Sigmoid colon (tissue), 3 donors: ENCODE measurements around the gene DAGLB.

ENCODE experiments used
- CTCF ChIP-seq, 4 experiments: fragments of 450-650 bp in 3 of 4; fragments of 200-600 bp in 1 of 4; IDR thresholded peaks; one replicate each; pipeline ENCODE4 v1.5.1; 2016 to 2019; ENCODE audit warnings: antibody characterized with exemption in 4 of 4, mild to moderate bottlenecking in 3 of 4, moderate library complexity in 2 of 4
- POLR2A ChIP-seq, 2 donors: fragments of 450-650 bp; IDR thresholded peaks; one replicate each; pipeline ENCODE4 v1.6.1; 2016; ENCODE audit warnings: antibody characterized with exemption in 2 of 2, mild to moderate bottlenecking in 2 of 2, moderate library complexity in 2 of 2

GRCh38 chr7:6416516-6417145 is 31.1 kb downstream of the DAGLB start:
- TF ChIP-seq POLR2A (IDR thresholded peaks at IDR 0.05) = no peak
- no peak for TF ChIP-seq CTCF (IDR thresholded peaks at IDR 0.05)
